GM19193 (cell line): ENCODE data around the gene ACCS.

Experiments used
- POLR2A ChIP-seq: IDR thresholded peaks from 4 replicates; pipeline ENCODE4 v1.6.1; 2011; ENCODE audit not compliant: insufficient read depth, insufficient read length; ENCODE audit errors: extremely low read depth

The ACCS gene, protein sequence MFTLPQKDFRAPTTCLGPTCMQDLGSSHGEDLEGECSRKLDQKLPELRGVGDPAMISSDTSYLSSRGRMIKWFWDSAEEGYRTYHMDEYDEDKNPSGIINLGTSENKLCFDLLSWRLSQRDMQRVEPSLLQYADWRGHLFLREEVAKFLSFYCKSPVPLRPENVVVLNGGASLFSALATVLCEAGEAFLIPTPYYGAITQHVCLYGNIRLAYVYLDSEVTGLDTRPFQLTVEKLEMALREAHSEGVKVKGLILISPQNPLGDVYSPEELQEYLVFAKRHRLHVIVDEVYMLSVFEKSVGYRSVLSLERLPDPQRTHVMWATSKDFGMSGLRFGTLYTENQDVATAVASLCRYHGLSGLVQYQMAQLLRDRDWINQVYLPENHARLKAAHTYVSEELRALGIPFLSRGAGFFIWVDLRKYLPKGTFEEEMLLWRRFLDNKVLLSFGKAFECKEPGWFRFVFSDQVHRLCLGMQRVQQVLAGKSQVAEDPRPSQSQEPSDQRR

DNA sequence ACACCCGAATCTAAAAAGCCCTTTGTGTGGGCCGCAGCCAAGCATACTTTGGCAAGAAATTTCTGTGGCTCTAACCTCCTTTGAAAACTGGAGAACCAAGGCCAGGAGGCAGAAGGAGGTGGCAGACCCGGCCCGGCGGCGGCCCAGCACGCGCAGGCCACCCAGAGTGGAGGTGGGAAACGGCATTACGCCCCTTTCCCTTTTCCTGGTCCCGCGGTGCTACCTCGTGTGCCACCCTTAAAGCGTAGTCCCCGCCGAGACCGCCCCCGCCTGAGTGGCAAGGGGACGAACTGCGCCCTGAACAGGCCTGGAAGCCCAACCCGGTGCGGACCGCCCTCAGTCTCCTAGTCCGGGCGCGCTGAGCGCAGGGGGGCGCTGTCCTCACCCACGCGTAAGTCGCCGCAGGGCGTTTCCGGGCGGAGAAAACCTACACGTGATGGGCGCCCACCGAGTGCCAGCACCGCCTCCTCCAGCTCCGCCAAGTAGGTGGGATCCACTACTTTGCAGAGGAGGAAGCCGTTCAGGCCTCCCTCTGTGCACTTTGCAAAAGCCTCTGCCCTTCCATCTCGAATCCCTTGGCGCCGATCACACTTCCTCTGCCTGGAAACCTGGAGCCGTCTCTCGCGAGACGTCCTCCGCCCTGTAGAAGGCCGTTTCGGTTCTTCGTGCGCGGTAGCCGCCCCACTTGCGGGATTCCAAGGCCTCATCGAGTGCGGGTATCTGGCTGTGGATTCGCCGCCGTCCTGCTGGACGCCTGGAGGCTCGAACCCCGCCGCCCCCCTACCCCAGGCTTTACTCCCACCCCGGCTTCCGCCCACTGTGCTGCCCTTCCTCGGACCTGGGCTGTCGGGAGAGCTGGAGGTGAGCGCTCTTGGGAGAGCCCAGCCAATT lies at the start of gene ACCS:
Gene ACCS, plus strand, starts transcription at position 430 of the 891 bp plus-strand sequence. CDS start 1,358 bp downstream, outside the sequence.
- TF ChIP-seq POLR2A: peak; percentile 75

GRCh38 chr11:44016546-44017442 lies 49.3 kb upstream of the ACCS start:
- no peak for TF ChIP-seq POLR2A

DNA sequence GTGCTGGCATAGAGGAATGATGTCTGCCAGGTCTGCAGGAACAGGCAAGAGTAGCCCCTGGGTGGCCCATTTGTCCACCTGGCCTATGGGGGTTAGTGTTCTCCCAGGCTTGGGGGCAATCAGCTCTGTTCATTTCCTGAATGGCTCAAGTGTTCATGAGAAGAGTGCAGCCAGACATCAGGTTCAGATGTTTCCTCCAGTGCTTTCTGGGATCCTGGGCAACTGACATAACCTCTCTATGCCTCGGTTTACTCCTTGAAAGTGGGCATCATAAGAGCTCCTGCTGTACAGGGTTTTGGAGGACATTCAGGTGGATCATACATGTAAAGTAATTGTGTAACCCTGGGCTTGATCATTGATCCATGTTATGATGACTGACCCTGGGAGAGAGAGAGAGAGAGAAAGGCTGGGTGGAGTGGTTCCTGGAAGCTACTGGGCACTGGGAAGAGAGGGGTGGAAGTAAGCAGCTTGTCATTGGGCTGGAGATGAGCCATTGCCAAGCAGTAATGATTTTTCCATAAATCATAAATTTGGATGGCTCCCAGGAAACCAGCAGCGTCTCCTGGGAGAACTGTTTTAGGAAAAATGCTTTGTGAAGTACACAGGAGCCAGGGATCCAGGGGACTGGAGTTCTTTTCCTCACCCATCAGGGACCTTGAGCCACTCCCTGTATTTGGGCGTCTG lies 48.5 kb upstream of the ACCS start:
- no peak for TF ChIP-seq POLR2A

DNA sequence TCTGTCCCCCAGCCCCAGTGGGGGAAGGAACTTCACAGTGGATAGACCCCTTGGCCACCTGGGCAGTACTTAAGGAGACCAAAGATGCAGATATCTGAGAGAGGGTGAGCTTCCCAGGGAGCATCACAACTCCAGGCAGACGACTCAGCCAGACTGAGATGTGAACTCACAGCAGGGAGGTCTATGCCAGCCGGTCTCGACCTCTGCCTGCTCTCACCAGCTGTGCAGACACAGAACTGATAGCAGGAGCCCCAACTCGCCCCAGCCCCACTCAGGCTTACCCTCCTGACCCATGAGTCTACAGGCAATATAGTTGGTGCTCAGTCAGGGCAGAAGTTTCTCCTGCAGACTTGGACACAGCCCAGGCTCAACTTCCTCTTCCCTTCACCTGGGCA lies 47.9 kb upstream of the ACCS start:
- TF ChIP-seq POLR2A: no peak

GRCh38 chr11:44018829-44019228 lies 47.2 kb upstream of the ACCS start:
- no peak for TF ChIP-seq POLR2A

- no peak for TF ChIP-seq POLR2A
Observed at GRCh38 chr11:44024977-44025376, 41.1 kb upstream of the ACCS start.

DNA sequence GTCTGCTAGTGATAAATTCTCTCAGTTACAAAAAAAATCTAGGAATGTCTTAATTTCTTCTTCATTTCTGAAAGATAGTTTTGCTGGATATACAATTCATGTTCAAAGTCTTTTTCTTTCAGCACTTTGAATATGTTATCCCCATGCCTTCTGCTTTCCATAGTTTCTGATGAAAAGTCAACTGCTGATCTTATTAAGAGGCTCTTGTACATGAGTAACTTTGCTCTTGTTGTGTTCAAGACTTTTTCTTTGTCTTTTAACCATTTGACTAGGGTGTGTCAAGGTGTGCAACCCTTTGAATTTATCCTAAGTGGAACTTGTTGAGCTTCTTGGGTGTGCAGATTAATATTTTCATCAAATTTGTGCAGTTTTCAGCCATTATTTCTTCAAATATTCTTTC lies 40.3 kb upstream of the ACCS start:
- TF ChIP-seq POLR2A: no peak

GRCh38 chr11:44028401-44028800 lies 37.7 kb upstream of the ACCS start:
- TF ChIP-seq POLR2A: no peak

- TF ChIP-seq POLR2A: no peak
Observed at GRCh38 chr11:44028816-44029506, 37.1 kb upstream of the ACCS start.

GRCh38 chr11:44029507-44029845 lies 36.6 kb upstream of the ACCS start:
- no peak for TF ChIP-seq POLR2A

GRCh38 chr11:44029977-44030911 lies 35.8 kb upstream of the ACCS start:
- no peak for TF ChIP-seq POLR2A

GRCh38 chr11:44030996-44031395 lies 35.1 kb upstream of the ACCS start:
- TF ChIP-seq POLR2A: no peak
